Colonic mucosa (tissue), 4 donors: ENCODE results near the gene ACSM3. TPM values are rescaled to one million over a fixed set of nuclear protein-coding genes. Genes with fewer than 3 reads are reported as not detected.

Experiments used
- DNase-seq: peaks from one replicate; pipeline ENCODE4 v3.0.0-alpha.2; 2020
- H3K27ac ChIP-seq: fragments of 200-600 bp; one replicate; pipeline ENCODE4 v1.8.0; 2021
- H3K27me3 ChIP-seq: fragments of 200-600 bp; one replicate; pipeline ENCODE4 v1.8.0; 2021
- H3K36me3 ChIP-seq: fragments of 200-600 bp; one replicate; pipeline ENCODE4 v1.8.0; 2021
- H3K4me1 ChIP-seq: fragments of 200-600 bp; one replicate; pipeline ENCODE4 v1.8.0; 2021; ENCODE audit warnings: mild to moderate bottlenecking
- H3K4me3 ChIP-seq: fragments of 200-600 bp; one replicate; pipeline ENCODE4 v1.8.0; 2021
- H3K9ac ChIP-seq, 2 donors: one replicate each; pipeline ENCODE4 v1.7.0; 2013; ENCODE audit warnings: control low read depth in 2 of 2, low read depth in 2 of 2, low read length in 2 of 2
- H3K9me3 ChIP-seq: fragments of 200-600 bp; one replicate; pipeline ENCODE4 v1.8.0; 2021
- CTCF ChIP-seq: fragments of 200-600 bp; IDR thresholded peaks from one replicate; pipeline ENCODE4 v1.8.0; 2022; ENCODE audit warnings: antibody characterized with exemption, mild to moderate bottlenecking
- intact Hi-C: fragments of 100-400 bp; cut with DNase I; formaldehyde crosslinking; loops from one replicate; pipeline ENCODE4 v1.14.1; 2022
- total RNA-seq, 2 donors: library from RNA; stranded (reverse); fragmentation: NEBNext Ultra II Directional in 1 of 2; extraction: Animal tissue kit (Norgen Biotek cat#: 25700) in 1 of 2; gene quantifications; one replicate each; pipeline ENCODE4 v1.2.1, GENCODE V29; 2021
- donor health status: healthy.
- donor health status: DM: no; HTN: no; CAD: no.
- donor health status: DM: no; HTN: no; CAD: no.

The ACSM3 gene
- total RNA-seq, 2 donors from 2014 or later, result 34.9 to 42.8 TPM

- Histone ChIP-seq H3K27me3 (no peaks in the 10 kb centered on the region), H3K4me3 (no peak overlapping the region), H3K27ac (no peak overlapping the region), H3K4me1 (no peaks in the 10 kb centered on the region), H3K36me3 (no peaks in the 10 kb centered on the region), H3K9ac (no peak overlapping the region), H3K9me3 (no peaks in the 10 kb centered on the region)
- no peak for TF ChIP-seq CTCF
- intact Hi-C loops, result no loop called here
- no peak for DNase-seq
These were observed 55.2 kb downstream of the ACSM3 start for GRCh38 chr16:20818929-20819585.

DNA sequence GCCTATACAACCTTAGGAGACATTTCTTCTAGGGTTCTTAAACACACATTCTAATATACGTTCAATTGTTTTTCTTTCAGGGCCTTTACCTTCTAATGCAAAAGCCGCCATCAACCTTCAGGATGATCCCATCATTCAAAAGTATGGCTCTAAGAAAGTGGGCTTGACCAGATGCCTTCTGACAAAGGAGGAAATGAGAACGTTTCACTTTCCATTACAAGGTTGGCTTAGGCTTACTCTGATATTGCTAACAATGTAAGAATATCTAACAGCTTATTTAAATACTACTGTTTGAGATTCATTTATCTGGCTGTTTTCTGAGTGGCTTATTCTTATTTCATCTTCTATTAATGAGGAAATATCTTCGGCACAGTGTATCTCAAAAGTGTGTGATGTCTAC is 57.9 kb downstream of the ACSM3 start:
- DNase-seq, result no peak
- Histone ChIP-seq H3K9ac (no peak overlapping the region), H3K27ac (no peak overlapping the region), H3K9me3 (no peaks in the 10 kb centered on the region), H3K4me1 (no peaks in the 10 kb centered on the region), H3K4me3 (no peak overlapping the region), H3K36me3 (no peaks in the 10 kb centered on the region), H3K27me3 (no peaks in the 10 kb centered on the region)
- intact Hi-C loops, result no loop called here
- no peak for TF ChIP-seq CTCF

- H3K9ac ChIP-seq, result no peak overlapping the region
- H3K27ac ChIP-seq, result no peak overlapping the region
- H3K27me3 ChIP-seq, result no peaks in the 10 kb centered on the region
- H3K9me3 ChIP-seq, result no peaks in the 10 kb centered on the region
- no peaks in the 10 kb centered on the region for H3K36me3 ChIP-seq
- no peak for DNase-seq
- TF ChIP-seq CTCF, result no peak
- H3K4me3 ChIP-seq, result no peak overlapping the region
- intact Hi-C loops, result no loop called here
- no peaks in the 10 kb centered on the region for H3K4me1 ChIP-seq
These were observed 58.9 kb downstream of the ACSM3 start for GRCh38 chr16:20822521-20823325.

- no peak overlapping the region for H3K27ac ChIP-seq
- no peak for DNase-seq
- H3K9me3 ChIP-seq, result no peaks in the 10 kb centered on the region
- H3K36me3 ChIP-seq, result no peaks in the 10 kb centered on the region
- H3K9ac ChIP-seq, result no peak overlapping the region
- intact Hi-C loops, result no loop called here
- H3K4me1 ChIP-seq, result no peaks in the 10 kb centered on the region
- no peaks in the 10 kb centered on the region for H3K27me3 ChIP-seq
- TF ChIP-seq CTCF, result no peak
- no peak overlapping the region for H3K4me3 ChIP-seq
These were observed 62.3 kb downstream of the ACSM3 start for GRCh38 chr16:20826039-20826566.

- H3K4me1 ChIP-seq, result no peaks in the 10 kb centered on the region
- H3K27me3 ChIP-seq, result no peaks in the 10 kb centered on the region
- H3K27ac ChIP-seq, result no peak overlapping the region
- no peak for TF ChIP-seq CTCF
- DNase-seq, result no peak
- H3K4me3 ChIP-seq, result no peak overlapping the region
- no peaks in the 10 kb centered on the region for H3K36me3 ChIP-seq
- no peak overlapping the region for H3K9ac ChIP-seq
- intact Hi-C loops, result no loop called here
- no peaks in the 10 kb centered on the region for H3K9me3 ChIP-seq
These were observed 65.7 kb downstream of the ACSM3 start for GRCh38 chr16:20829536-20829935.
